K562 (cell line): ENCODE data around the gene LUC7L3. TPM values are rescaled to one million over a fixed set of nuclear protein-coding genes. Genes with fewer than 3 reads are reported as not detected.

Experiments used
- CHCHD3 ChIP-seq: fragments of 250-450 bp; sonication (Bioruptor Pico); IDR thresholded peaks from 2 replicates; pipeline ENCODE4 v2.1.2; 2022; ENCODE audit warnings: mild to moderate bottlenecking
- CREM ChIP-seq: IDR thresholded peaks from 2 replicates; pipeline ENCODE4 v1.6.1; 2014; ENCODE audit warnings: antibody characterized with exemption, low read depth
- CSDE1 ChIP-seq, 2 experiments: fragments of 450-650 bp; IDR thresholded peaks; 2 replicates each; pipeline ENCODE4 v1.6.1; 2016; ENCODE audit warnings: mild to moderate bottlenecking in 1 of 2
- EHMT2 ChIP-seq: fragments of 450-650 bp; IDR thresholded peaks from 2 replicates; pipeline ENCODE4 v1.6.1; 2018; ENCODE audit warnings: antibody characterized with exemption
- HNRNPH1 ChIP-seq: fragments of 200-400 bp; formaldehyde crosslinking; optimal IDR thresholded peaks from 2 replicates; pipeline ENCODE3; 2017; ENCODE audit warnings: low read depth, mild to moderate bottlenecking, low read length, moderate library complexity
- MLLT1 ChIP-seq, 2 experiments: fragments of 450-650 bp; IDR thresholded peaks; 2 replicates each; pipeline ENCODE4 v1.6.1; 2016
- PPARD ChIP-seq: fragments of 250-450 bp; sonication (Bioruptor Pico); IDR thresholded peaks from 2 replicates; pipeline ENCODE4 v1.8.0; 2022; ENCODE audit warnings: inconsistent platforms, mild to moderate bottlenecking, moderate library complexity
- PRMT5 ChIP-seq: sonication (generic); formaldehyde crosslinking; IDR thresholded peaks from 2 replicates; pipeline ENCODE4 v1.5.0; 2020; ENCODE audit warnings: missing genetic modification reagents
- RBM17 ChIP-seq: fragments of 200-400 bp; formaldehyde crosslinking; IDR thresholded peaks from 2 replicates; pipeline ENCODE4 v1.6.1; 2017; ENCODE audit warnings: low read depth, mild to moderate bottlenecking, low read length, borderline replicate concordance
- SIRT6 ChIP-seq: IDR thresholded peaks from one replicate; pipeline ENCODE4 v1.6.1; 2012; ENCODE audit warnings: low read depth, mild to moderate bottlenecking, control low read depth, inconsistent platforms, low read length, moderate library complexity
- TARDBP ChIP-seq: fragments of 450-650 bp; IDR thresholded peaks from 2 replicates; pipeline ENCODE4 v1.6.1; 2016
- TCF7 ChIP-seq: sonication (generic); IDR thresholded peaks from 2 replicates; pipeline ENCODE4 v1.6.1; 2016; ENCODE audit warnings: antibody characterized with exemption, borderline replicate concordance
- ZNF133 ChIP-seq: fragments of 250-450 bp; sonication (Bioruptor Pico); IDR thresholded peaks from 2 replicates; pipeline ENCODE4 v1.4.0; 2020; ENCODE audit warnings: mild to moderate bottlenecking
- ZNF212 ChIP-seq: fragments of 450-650 bp; formaldehyde crosslinking; IDR thresholded peaks from 2 replicates; pipeline ENCODE4 v1.4.0; 2020; ENCODE audit warnings: mild to moderate bottlenecking
- ZNF316 ChIP-seq: fragments of 450-650 bp; IDR thresholded peaks from 2 replicates; pipeline ENCODE4 v1.6.1; 2016
- ZNF668 ChIP-seq: fragments of 250-450 bp; sonication (Bioruptor Pico); IDR thresholded peaks from 2 replicates; pipeline ENCODE4 v1.8.0; 2022; ENCODE audit warnings: mild to moderate bottlenecking, inconsistent platforms
- polyA plus RNA-seq, 8 experiments: library from polyadenylated mRNA; depleted of rRNA in 4 of 8; stranded (reverse) in 5 of 8; unstranded in 3 of 8; fragments of >200 nt; fragmentation: Nextera tagmentation in 2 of 8; fragmentation: Illumina TruSeq in 1 of 8; extraction: Ambion mirVana in 2 of 8; extraction: Trizol in 1 of 8; gene quantifications; 2 replicates each; pipeline versions ENCODE4 v1.2.1 to v1.2.3, GENCODE V29; 2011 to 2014; ENCODE audit warnings: inconsistent platforms in 1 of 8, missing spikeins in 1 of 8
- total RNA-seq, 7 experiments: library from RNA; depleted of rRNA in 6 of 7; stranded (reverse); fragments of >200 nt in 6 of 7; fragmentation: Illumina TruSeq in 2 of 7; extraction: Trizol in 2 of 7; gene quantifications; 2 replicates each; pipeline versions ENCODE4 v1.2.1 to v1.2.3, GENCODE V29; 2011 to 2021; ENCODE audit warnings: low replicate concordance in 1 of 7
- TF ChIP-seq, protein P1 (sequence below): fragments of 450-650 bp; IDR thresholded peaks from 2 replicates; pipeline ENCODE4 v1.6.1; 2017; ENCODE audit warnings: mild to moderate bottlenecking, moderate library complexity
- TF ChIP-seq, protein P2 (sequence below): fragments of 450-650 bp; formaldehyde crosslinking; IDR thresholded peaks from 2 replicates; pipeline ENCODE4 v1.4.0; 2022; ENCODE audit warnings: missing genetic modification characterization
- TF ChIP-seq, protein P3 (sequence below): fragments of 250-450 bp; sonication (Bioruptor Pico); IDR thresholded peaks from 2 replicates; pipeline ENCODE4 v1.8.0; 2022; ENCODE audit warnings: inconsistent platforms

Gene LUC7L3
- total and polyA plus RNA-seq, 9 of the 15 experiments (the other 6 are each of a cell fraction or from before 2014, with no cell fraction given) = 80.8 to 284 (median 127) TPM

GRCh38 chr17:50681263-50682200 lies 37.9 kb upstream of the LUC7L3 start (continued):
- no peak for TF ChIP-seq CHCHD3 (CRISPR knock-in tag)
- TF ChIP-seq PPARD (CRISPR knock-in tag) = no peak
- TF ChIP-seq CSDE1 (IDR thresholded peaks at IDR 0.05) = no peak
- TF ChIP-seq, protein P1, sequence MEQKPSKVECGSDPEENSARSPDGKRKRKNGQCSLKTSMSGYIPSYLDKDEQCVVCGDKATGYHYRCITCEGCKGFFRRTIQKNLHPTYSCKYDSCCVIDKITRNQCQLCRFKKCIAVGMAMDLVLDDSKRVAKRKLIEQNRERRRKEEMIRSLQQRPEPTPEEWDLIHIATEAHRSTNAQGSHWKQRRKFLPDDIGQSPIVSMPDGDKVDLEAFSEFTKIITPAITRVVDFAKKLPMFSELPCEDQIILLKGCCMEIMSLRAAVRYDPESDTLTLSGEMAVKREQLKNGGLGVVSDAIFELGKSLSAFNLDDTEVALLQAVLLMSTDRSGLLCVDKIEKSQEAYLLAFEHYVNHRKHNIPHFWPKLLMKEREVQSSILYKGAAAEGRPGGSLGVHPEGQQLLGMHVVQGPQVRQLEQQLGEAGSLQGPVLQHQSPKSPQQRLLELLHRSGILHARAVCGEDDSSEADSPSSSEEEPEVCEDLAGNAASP = no peak
- TF ChIP-seq PRMT5 = no peak
- peak in 1 of 2 experiments; percentile 95; a peak in 2 of 4 replicates for TF ChIP-seq MLLT1 (IDR thresholded peaks at IDR 0.05)
- peak; percentile 42; the same call in 1 of the 2 replicates for TF ChIP-seq EHMT2
- TF ChIP-seq, protein P2, sequence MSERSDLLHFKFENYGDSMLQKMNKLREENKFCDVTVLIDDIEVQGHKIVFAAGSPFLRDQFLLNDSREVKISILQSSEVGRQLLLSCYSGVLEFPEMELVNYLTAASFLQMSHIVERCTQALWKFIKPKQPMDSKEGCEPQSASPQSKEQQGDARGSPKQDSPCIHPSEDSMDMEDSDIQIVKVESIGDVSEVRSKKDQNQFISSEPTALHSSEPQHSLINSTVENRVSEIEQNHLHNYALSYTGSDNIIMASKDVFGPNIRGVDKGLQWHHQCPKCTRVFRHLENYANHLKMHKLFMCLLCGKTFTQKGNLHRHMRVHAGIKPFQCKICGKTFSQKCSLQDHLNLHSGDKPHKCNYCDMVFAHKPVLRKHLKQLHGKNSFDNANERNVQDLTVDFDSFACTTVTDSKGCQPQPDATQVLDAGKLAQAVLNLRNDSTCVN (CRISPR knock-in tag) = 0 out of 2 replicates have a peak, but pooled peaks have one; percentile 12
- no peak for TF ChIP-seq ZNF668
- TF ChIP-seq CREM = 0 out of 2 replicates have a peak, but pooled peaks have one; percentile 20
- TF ChIP-seq TARDBP = no peak
- TF ChIP-seq, protein P3, sequence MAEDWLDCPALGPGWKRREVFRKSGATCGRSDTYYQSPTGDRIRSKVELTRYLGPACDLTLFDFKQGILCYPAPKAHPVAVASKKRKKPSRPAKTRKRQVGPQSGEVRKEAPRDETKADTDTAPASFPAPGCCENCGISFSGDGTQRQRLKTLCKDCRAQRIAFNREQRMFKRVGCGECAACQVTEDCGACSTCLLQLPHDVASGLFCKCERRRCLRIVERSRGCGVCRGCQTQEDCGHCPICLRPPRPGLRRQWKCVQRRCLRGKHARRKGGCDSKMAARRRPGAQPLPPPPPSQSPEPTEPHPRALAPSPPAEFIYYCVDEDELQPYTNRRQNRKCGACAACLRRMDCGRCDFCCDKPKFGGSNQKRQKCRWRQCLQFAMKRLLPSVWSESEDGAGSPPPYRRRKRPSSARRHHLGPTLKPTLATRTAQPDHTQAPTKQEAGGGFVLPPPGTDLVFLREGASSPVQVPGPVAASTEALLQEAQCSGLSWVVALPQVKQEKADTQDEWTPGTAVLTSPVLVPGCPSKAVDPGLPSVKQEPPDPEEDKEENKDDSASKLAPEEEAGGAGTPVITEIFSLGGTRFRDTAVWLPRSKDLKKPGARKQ (CRISPR knock-in tag) = no peak
- no peak for TF ChIP-seq TCF7
- TF ChIP-seq SIRT6 = no peak
- no peak for TF ChIP-seq ZNF316
- no peak for TF ChIP-seq HNRNPH1
- TF ChIP-seq ZNF212 (CRISPR knock-in tag) = no peak
- no peak for TF ChIP-seq RBM17
- TF ChIP-seq ZNF133 (CRISPR knock-in tag) = no peak
